Activated B cell treated with CpG ODN at 0.5 μM for 24 hours (primary cell): ENCODE measurements around the gene ALCAM. TPM values are rescaled to one million over a fixed set of nuclear protein-coding genes. Genes with fewer than 3 reads are reported as not detected.
"Not testable (repeated sequence)": the region's sequence is repeated elsewhere in the genome, so short reads cannot be mapped to it uniquely, and the experiment has no call there.

Experiments used
- ATAC-seq: fragments of 200-7000 bp; cut with Tn5 transposase; one replicate; pipeline ENCODE4 v1.10.0; 2021; ENCODE audit warnings: low read depth, mild to moderate bottlenecking, moderate library complexity
- CTCF ChIA-PET: fragments of 350-600 bp; sonication (Branson Sonifier 250); formaldehyde crosslinking; loops from one replicate; lab custom pipeline; 2021; ENCODE audit warnings: antibody characterized with exemption; lab: Charles Lee
- POLR2A ChIA-PET: fragments of 350-600 bp; sonication (Branson Sonifier 250); formaldehyde crosslinking; loops from one replicate; lab custom pipeline; 2021; ENCODE audit warnings: antibody characterized with exemption; lab: Charles Lee
- DNase-seq: peaks from one replicate; pipeline ENCODE4 v3.0.0; 2022
- H3K27ac Mint-ChIP-seq: one replicate; pipeline ENCODE4 v1.8.0; 2020; ENCODE audit warnings: mixed read lengths
- H3K27me3 Mint-ChIP-seq: one replicate; pipeline ENCODE4 v1.8.0; 2021; ENCODE audit warnings: mixed read lengths
- H3K36me3 Mint-ChIP-seq: one replicate; pipeline ENCODE4 v1.8.0; 2021; ENCODE audit warnings: low read depth, mixed read lengths
- H3K4me1 Mint-ChIP-seq: one replicate; pipeline ENCODE4 v1.8.0; 2021; ENCODE audit warnings: mixed read lengths
- H3K4me3 Mint-ChIP-seq: one replicate; pipeline ENCODE4 v1.8.0; 2020; ENCODE audit warnings: mild to moderate bottlenecking, mixed read lengths
- H3K9me3 Mint-ChIP-seq: one replicate; pipeline ENCODE4 v1.8.0; 2020; ENCODE audit warnings: mixed read lengths
- CTCF ChIP-seq: fragments of 200-600 bp; IDR thresholded peaks from one replicate; pipeline ENCODE4 v1.8.0; 2022; ENCODE audit warnings: antibody characterized with exemption, mild to moderate bottlenecking
- intact Hi-C: fragments of 100-400 bp; cut with micrococcal nuclease; formaldehyde crosslinking; loops from one replicate; pipeline ENCODE4 v1.15.1; 2024
- total RNA-seq: library from RNA; stranded (reverse); gene quantifications from 2 replicates; pipeline ENCODE4 v1.2.3, GENCODE V29; 2022

ALCAM gene
- total RNA-seq, 1 donor from 2014 or later = 28.5 TPM

GRCh38 chr3:105387122-105387751, 20.5 kb downstream of the ALCAM start:
- no peaks in the 10 kb centered on the region for H3K27me3 Mint-ChIP-seq
- POLR2A ChIA-PET = no interaction called here
- no peak for DNase-seq
- H3K4me1 Mint-ChIP-seq = peaks cover 42% of the 10 kb centered on the region
- H3K9me3 Mint-ChIP-seq = peaks cover 12% of the 10 kb centered on the region
- H3K4me3 Mint-ChIP-seq = no peak overlapping the region
- intact Hi-C loops = no loop called here
- H3K36me3 Mint-ChIP-seq = peaks cover 11% of the 10 kb centered on the region
- no peak for ATAC-seq
- H3K27ac Mint-ChIP-seq = peak overlapping the region; percentile 26
- no peak for TF ChIP-seq CTCF
- CTCF ChIA-PET = no interaction called here

- Mint-ChIP-seq H3K4me1 (peaks cover 42% of the 10 kb centered on the region), H3K27ac (no peak overlapping the region), H3K4me3 (no peak overlapping the region), H3K36me3 (peaks cover 14% of the 10 kb centered on the region), H3K9me3 (peaks cover 15% of the 10 kb centered on the region), H3K27me3 (no peaks in the 10 kb centered on the region)
- intact Hi-C loops = no loop called here
- no peak for TF ChIP-seq CTCF
- CTCF ChIA-PET = no interaction called here
- no peak for DNase-seq
- ATAC-seq = no peak
- POLR2A ChIA-PET = interaction anchor here (0.6 kb wide), 1 partner anchor 818 kb away, joined by 13 read pairs; no protein-coding TSS in a partner anchor
Observed at GRCh38 chr3:105388176-105388575, 21.5 kb downstream of the ALCAM start.

GRCh38 chr3:105389759-105390158, 23.1 kb downstream of the ALCAM start:
- Mint-ChIP-seq H3K4me1 (peaks cover 42% of the 10 kb centered on the region), H3K36me3 (peaks cover 14% of the 10 kb centered on the region), H3K9me3 (peaks cover 15% of the 10 kb centered on the region)
- ATAC-seq, POLR2A ChIA-PET, intact Hi-C loops, H3K4me3 Mint-ChIP-seq, CTCF ChIA-PET, H3K27ac Mint-ChIP-seq, DNase-seq, H3K27me3 Mint-ChIP-seq: not testable (repeated sequence)

- intact Hi-C loops, ATAC-seq, H3K27ac Mint-ChIP-seq, DNase-seq, CTCF ChIA-PET, H3K27me3 Mint-ChIP-seq, H3K4me3 Mint-ChIP-seq, POLR2A ChIA-PET: not testable (repeated sequence)
- Mint-ChIP-seq H3K9me3 (peaks cover 15% of the 10 kb centered on the region), H3K4me1 (peaks cover 20% of the 10 kb centered on the region), H3K36me3 (peaks cover 14% of the 10 kb centered on the region)
Observed at GRCh38 chr3:105392598-105392997, 25.9 kb downstream of the ALCAM start.

- no peak for TF ChIP-seq CTCF
- Mint-ChIP-seq H3K27me3 (no peaks in the 10 kb centered on the region), H3K4me1 (peaks cover 16% of the 10 kb centered on the region), H3K9me3 (peaks cover 15% of the 10 kb centered on the region), H3K36me3 (peaks cover 11% of the 10 kb centered on the region), H3K27ac (no peak overlapping the region), H3K4me3 (no peak overlapping the region)
- ChIA-PET CTCF (no interaction called here), POLR2A (no interaction called here)
- DNase-seq (no peak), ATAC-seq (no peak)
- intact Hi-C loops = no loop called here
Observed at GRCh38 chr3:105394177-105394576, 27.5 kb downstream of the ALCAM start.

GRCh38 chr3:105397974-105398373, 31.3 kb downstream of the ALCAM start:
- Mint-ChIP-seq H3K36me3 (peaks cover 10% of the 10 kb centered on the region), H3K9me3 (no peaks in the 10 kb centered on the region), H3K4me3 (no peak overlapping the region), H3K27ac (no peak overlapping the region), H3K4me1 (peaks cover 5% of the 10 kb centered on the region), H3K27me3 (no peaks in the 10 kb centered on the region)
- no peak for DNase-seq
- no peak for ATAC-seq
- ChIA-PET CTCF (no interaction called here), POLR2A (no interaction called here)
- intact Hi-C loops = loop anchor here (2.0 kb wide), 1 partner anchor 17 kb away; no protein-coding TSS in a partner anchor
- TF ChIP-seq CTCF = no peak
